Motor neuron (in vitro differentiated cells): Measurements from ENCODE around the gene ABCD1. TPM values are rescaled to one million over a fixed set of nuclear protein-coding genes. Genes with fewer than 3 reads are reported as not detected.
"Not testable (repeated sequence)": the region's sequence is repeated elsewhere in the genome, so short reads cannot be mapped to it uniquely, and the experiment has no call there.

Source experiments
- ATAC-seq, 8 experiments: fragments of 200-7000 bp; cut with Tn5 transposase; replicated peaks in 6 of 8; 2 replicates each; pipeline ENCODE4 v1.8.0; 2021; ENCODE audit warnings: mild to moderate bottlenecking in 8 of 8, moderate library complexity in 8 of 8
- H3K27ac ChIP-seq, 2 donors: fragments of 250-450 bp; sonication (Bioruptor Pico); 2 replicates each; pipeline ENCODE4 v1.9.0; 2021; ENCODE audit warnings: antibody characterized with exemption in 2 of 2, mild to moderate bottlenecking in 2 of 2, moderate library complexity in 1 of 2
- H3K4me1 ChIP-seq, 2 donors: fragments of 250-450 bp; sonication (Bioruptor Pico); replicated peaks in 1 of 2; 2 replicates each; pipeline ENCODE4 v1.6.1; 2021; ENCODE audit warnings: antibody characterized with exemption in 2 of 2, mild to moderate bottlenecking in 2 of 2, moderate library complexity in 1 of 2
- H3K4me3 ChIP-seq, 5 donors: fragments of 250-450 bp; sonication (Bioruptor Pico); 2 replicates each; pipeline ENCODE4 v1.9.0; 2021; ENCODE audit warnings: antibody characterized with exemption in 5 of 5, mild to moderate bottlenecking in 5 of 5, moderate library complexity in 4 of 5
- WGBS, 10 experiments: fragments of 450-650 bp; shearing (Covaris generic); methylation state at CpG; one replicate each; pipeline ENCODE4 v1.0.0; 2022; 5-methylcytosine and 5-hydroxymethylcytosine counted together
- in situ Hi-C, 9 experiments: fragments of 400-800 bp; cut with MboI; loops; one replicate each; pipeline ENCODE4 v1.15.0; 2021; ENCODE audit warnings: low sequenced_read_pairs in 9 of 9, low pct_unique_long_range_greater_than_20kb in 2 of 9; ENCODE audit not compliant: unreplicated experiment in 9 of 9
- total RNA-seq, 8 experiments: library from RNA; unstranded; fragments of 300-600 nt; gene quantifications; 2 replicates each; pipeline versions ENCODE4 v1.2.3 to v1.2.4, GENCODE V29; 2022

The ABCD1 gene
- total RNA-seq, 8 experiments from 2014 or later, result 3.4 to 6.8 (median 3.6) TPM

DNA sequence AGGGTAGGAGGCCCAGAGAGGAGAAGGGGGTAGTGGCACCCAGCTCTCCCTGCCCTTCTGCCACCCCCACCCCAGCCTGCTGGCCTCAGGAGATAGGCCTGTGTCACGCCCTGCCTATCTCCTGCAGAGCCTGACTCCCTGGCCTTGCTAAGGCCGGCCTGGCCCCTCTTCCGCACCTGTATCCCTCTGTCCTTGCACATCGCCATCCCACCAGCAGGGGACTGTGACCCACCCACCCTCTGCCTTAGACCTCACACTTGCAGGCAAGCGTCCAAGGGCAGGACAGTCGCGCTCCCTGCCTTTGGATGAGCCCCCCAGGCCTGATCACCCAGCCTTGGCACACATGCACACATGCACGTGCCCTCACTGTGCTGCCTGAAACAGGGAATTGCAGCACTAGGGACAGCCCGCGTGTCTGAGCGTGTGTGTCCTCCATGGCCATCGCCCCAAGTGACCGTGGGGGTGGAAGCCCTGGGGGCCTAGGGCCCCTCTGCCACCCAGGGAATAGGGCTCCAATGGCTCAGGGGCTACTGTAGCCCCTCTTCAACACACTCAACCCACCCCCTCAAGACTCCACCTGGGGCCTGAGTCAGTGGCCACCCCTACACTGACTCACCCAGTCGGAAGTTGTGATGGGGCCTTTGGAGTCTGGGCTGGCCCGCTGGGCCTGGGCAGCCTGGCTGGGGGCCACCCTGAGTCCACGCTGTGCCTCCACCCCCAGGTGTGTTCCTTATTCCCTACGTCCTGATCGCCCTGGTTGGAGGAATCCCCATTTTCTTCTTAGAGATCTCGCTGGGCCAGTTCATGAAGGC lies 34.8 kb upstream of the ABCD1 start:
- in situ Hi-C loops, result no loop called here
- peaks cover 21 to 29% of the 10 kb centered on the region in 2 donors for H3K4me1 ChIP-seq

GRCh38 chrX:153690466-153690865 lies 34.2 kb upstream of the ABCD1 start:
- H3K4me1 ChIP-seq, result peaks cover 16 to 23% of the 10 kb centered on the region in 2 donors
- H3K4me3 ChIP-seq, result peak overlapping the region in 4 of 5 donors; percentile 49 to 71 (median 64)
- in situ Hi-C loops, result no loop called here
- H3K27ac ChIP-seq, result no peak overlapping the region
- WGBS, 10 experiments, result no CpG with 5 or more reads among the region's 14 CpGs
- no peak for ATAC-seq

More for the DNA sequence above, 34.8 kb upstream of the ABCD1 start:
- WGBS, 10 experiments, result 80% methylated on average over 1 of the region's 19 CpGs; no CpG with 5 or more reads in 9 of the 10 experiments
- Histone ChIP-seq H3K27ac (no peak overlapping the region), H3K4me3 (peak overlapping the region; percentile 49 to 71 (median 65))
- ATAC-seq, result peak in 7 of 8 experiments; percentile 1 to 5 (median 2)

- WGBS, 10 experiments, result no CpG with 5 or more reads among the region's 21 CpGs
- H3K4me1 ChIP-seq, result peaks cover 10 to 15% of the 10 kb centered on the region in 2 donors
- ATAC-seq, H3K27ac ChIP-seq, in situ Hi-C loops, H3K4me3 ChIP-seq: not testable (repeated sequence)
Observed at GRCh38 chrX:153691032-153691827, 33.4 kb upstream of the ABCD1 start.

- Histone ChIP-seq H3K27ac (no peak overlapping the region), H3K4me3 (no peak overlapping the region), H3K4me1 (peaks cover 4 to 8% of the 10 kb centered on the region in 2 donors)
- ATAC-seq, result no peak
- no CpG with 5 or more reads among the region's 4 CpGs for WGBS, 10 experiments
- in situ Hi-C loops, result no loop called here
Observed at GRCh38 chrX:153692003-153692402, 32.7 kb upstream of the ABCD1 start.

- no peak overlapping the region for H3K4me3 ChIP-seq
- no CpG with 5 or more reads among the region's 24 CpGs for WGBS, 10 experiments
- in situ Hi-C loops, result no loop called here
- H3K4me1 ChIP-seq, result peaks cover 4 to 8% of the 10 kb centered on the region in 2 donors
- no peak for ATAC-seq
- H3K27ac ChIP-seq, result no peak overlapping the region
Observed at GRCh38 chrX:153692611-153693156, 32.0 kb upstream of the ABCD1 start.

DNA sequence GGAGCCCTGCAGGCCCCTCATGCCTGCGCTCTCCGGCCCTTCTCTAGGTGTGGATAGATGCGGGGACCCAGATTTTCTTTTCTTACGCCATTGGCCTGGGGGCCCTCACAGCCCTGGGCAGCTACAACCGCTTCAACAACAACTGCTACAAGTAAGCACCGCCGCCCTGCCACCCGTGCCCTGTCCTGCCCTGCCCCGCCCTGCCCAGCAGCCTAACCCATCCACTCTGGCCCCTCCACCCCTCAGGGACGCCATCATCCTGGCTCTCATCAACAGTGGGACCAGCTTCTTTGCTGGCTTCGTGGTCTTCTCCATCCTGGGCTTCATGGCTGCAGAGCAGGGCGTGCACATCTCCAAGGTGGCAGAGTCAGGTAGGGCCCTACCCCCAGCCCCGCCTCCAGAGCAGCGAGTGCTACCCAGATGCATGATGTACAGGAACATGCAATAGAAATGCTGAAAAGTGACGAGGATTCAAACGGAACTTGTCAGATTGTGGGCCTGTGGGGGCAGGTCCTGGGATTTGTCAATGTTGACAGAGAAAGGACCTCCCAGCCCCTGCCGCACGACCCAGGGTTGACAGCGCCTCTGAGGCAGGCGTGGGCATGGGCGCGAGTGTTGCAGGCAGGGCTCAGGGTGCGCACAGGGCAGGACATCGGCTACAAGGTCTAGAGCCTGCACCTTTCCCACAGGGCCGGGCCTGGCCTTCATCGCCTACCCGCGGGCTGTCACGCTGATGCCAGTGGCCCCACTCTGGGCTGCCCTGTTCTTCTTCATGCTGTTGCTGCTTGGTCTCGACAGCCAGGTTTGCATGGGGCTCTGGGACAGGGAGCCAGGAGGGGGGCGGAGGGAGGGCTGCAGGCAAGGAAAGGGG lies 31.2 kb upstream of the ABCD1 start:
- Histone ChIP-seq H3K4me1 (peaks cover 4 to 8% of the 10 kb centered on the region in 2 donors), H3K27ac (no peak overlapping the region), H3K4me3 (no peak overlapping the region)
- no peak for ATAC-seq
- no CpG with 5 or more reads among the region's 31 CpGs for WGBS, 10 experiments
- in situ Hi-C loops, result no loop called here

DNA sequence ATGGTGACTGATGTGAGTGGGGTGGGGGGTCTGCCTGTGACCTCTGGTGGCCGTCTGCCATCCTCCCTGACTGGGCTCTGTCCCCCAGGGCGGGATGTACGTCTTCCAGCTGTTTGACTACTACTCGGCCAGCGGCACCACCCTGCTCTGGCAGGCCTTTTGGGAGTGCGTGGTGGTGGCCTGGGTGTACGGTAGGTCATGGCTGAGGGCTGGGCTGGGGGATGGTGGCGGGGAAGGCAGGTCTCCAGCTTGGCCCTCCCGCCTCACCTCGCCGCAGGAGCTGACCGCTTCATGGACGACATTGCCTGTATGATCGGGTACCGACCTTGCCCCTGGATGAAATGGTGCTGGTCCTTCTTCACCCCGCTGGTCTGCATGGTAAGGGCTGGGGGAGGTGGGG lies 30.4 kb upstream of the ABCD1 start:
- H3K27ac ChIP-seq, in situ Hi-C loops, H3K4me3 ChIP-seq, H3K4me1 ChIP-seq, ATAC-seq: not testable (repeated sequence)
- no CpG with 5 or more reads among the region's 16 CpGs for WGBS, 10 experiments

- in situ Hi-C loops, result no loop called here
- Histone ChIP-seq H3K4me3 (no peak overlapping the region), H3K4me1 (peaks cover 4 to 8% of the 10 kb centered on the region in 2 donors), H3K27ac (no peak overlapping the region)
- peak in 1 of 8 experiments; percentile 3 for ATAC-seq
- 20 to 60% methylated on average over 1 to 3 of the region's 23 CpGs; no CpG with 5 or more reads in 8 of the 10 experiments for WGBS, 10 experiments
Observed at GRCh38 chrX:153694687-153695270, 29.9 kb upstream of the ABCD1 start.

DNA sequence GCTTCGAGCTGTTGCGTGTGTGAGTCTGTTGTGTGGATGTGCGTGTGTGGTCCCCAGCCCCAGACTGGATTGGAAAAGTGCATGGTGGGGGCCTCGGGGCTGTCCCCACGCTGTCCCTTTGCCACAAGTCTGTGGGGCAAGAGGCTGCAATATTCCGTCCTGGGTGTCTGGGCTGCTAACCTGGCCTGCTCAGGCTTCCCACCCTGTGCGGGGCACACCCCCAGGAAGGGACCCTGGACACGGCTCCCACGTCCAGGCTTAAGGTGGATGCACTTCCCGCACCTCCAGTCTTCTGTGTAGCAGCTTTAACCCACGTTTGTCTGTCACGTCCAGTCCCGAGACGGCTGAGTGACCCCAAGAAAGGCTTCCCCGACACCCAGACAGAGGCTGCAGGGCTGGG lies 28.6 kb upstream of the ABCD1 start:
- in situ Hi-C loops, result no loop called here
- Histone ChIP-seq H3K27ac (no peak overlapping the region), H3K4me1 (no peaks in the 10 kb centered on the region), H3K4me3 (no peak overlapping the region)
- 67% methylated on average over 3 of the region's 15 CpGs; no CpG with 5 or more reads in 9 of the 10 experiments for WGBS, 10 experiments
- ATAC-seq, result no peak

DNA sequence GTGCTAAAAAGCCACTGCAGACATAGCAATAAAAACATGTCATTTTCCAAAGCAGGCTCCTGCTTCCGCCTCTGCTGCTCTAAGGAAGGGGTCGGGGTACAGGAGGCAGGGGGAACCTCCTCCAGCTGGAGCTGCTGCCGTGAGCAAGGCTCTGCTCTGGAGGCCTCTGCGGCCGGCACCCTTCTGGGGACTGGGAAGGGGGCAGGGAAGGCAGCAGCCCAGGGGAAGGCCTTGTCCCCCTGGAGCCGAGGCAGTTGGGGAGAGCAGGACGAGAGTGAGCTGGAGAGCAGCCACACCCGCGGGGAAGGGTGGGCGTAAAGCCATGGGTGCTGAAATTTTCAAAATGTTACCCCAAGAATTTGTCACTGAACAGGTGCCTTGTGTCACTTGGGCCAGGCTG lies 28.1 kb upstream of the ABCD1 start:
- in situ Hi-C loops, H3K4me1 ChIP-seq, H3K27ac ChIP-seq, H3K4me3 ChIP-seq, ATAC-seq: not testable (repeated sequence)
- WGBS, 10 experiments, result no CpG with 5 or more reads among the region's 10 CpGs

GRCh38 chrX:153696986-153697722 lies 27.5 kb upstream of the ABCD1 start:
- 33 to 90% (median 78%) methylated on average over 2 to 5 of the region's 16 CpGs; no CpG with 5 or more reads in 7 of the 10 experiments for WGBS, 10 experiments
- in situ Hi-C loops, ATAC-seq, H3K4me3 ChIP-seq, H3K27ac ChIP-seq, H3K4me1 ChIP-seq: not testable (repeated sequence)
